HG03442 (cell line): ENCODE measurements around the gene DSG4.

Experiments
- ATAC-seq: cut with Tn5 transposase; IDR thresholded peaks from one replicate; pipeline ENCODE4 v1.9.1; 2021; ENCODE audit warnings: mild to moderate bottlenecking, moderate library complexity; ENCODE audit not compliant: unreplicated experiment

The DSG4 gene

DNA sequence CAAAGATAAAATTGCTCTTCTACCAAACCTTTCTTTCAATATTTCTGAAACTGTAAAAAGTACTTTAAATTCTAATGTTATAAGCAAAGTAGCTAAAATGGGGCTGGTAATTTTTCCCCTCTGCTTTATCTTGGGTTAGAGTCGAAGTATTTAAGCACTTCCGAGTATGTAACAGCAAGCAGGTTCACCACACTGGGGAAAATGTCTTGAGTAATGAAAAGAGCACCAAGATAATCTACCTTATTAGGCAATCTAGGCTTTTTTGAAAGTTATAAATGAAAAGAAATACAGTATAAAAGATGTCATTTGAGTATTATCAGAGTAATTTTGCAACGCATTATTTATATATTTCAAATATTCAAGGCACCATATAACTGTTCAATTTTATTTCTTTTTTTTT is 70.3 kb downstream of the DSG4 start:
- ATAC-seq: no peak

DNA sequence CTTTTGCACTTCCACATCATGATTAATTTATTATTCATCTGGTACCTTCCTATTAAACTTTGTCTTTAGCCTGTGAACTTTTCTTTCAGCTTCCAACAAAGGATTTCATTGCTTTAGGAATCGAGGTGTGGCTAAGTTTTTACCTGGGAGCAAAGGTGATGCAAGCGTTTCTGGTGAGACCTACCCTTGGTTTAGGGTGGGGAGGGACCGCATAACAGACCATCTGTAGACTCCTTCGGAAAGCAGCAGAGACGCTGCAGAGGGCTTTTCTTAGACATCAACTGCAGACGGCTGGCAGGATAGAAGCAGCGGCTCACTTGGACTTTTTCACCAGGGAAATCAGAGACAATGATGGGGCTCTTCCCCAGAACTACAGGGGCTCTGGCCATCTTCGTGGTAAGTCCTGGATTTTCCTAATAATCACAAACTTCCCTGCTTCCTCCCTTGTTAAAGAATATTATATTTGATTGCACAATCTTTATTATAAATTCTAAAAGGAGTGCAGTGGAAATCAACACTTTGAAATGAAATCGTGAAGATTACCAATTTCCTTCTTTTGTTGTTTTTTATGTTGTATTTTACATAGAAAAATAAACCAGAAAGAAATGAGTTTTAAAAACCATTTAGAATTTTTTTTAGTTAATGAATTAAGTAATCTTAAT is 71.1 kb downstream of the DSG4 start, which contains the start of gene DSG3:
TSS of gene DSG3 (plus strand) at position 212 of the 662 bp plus-strand sequence. CDS start at position 349, 137 bp downstream.
- ATAC-seq: no peak

DNA sequence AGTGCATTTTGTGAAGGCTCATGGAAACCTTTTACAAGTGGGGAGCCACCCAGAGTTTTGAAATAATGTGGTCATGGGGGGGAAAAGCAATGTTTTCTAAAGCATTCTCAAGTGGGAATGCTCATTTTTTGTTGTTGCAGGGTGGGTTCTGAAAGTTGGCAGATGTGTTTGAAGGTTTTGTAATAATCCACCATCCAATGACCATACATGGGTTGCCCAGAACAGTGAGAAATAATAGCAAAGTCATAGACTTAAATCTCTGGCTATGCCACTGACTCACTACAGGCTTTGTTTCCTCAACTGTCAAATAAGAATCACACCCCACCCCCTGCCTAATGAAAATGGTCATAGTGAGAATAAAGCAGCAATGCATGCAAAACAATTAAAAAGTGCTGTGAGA is 73.8 kb downstream of the DSG4 start:
- ATAC-seq: no peak

DNA sequence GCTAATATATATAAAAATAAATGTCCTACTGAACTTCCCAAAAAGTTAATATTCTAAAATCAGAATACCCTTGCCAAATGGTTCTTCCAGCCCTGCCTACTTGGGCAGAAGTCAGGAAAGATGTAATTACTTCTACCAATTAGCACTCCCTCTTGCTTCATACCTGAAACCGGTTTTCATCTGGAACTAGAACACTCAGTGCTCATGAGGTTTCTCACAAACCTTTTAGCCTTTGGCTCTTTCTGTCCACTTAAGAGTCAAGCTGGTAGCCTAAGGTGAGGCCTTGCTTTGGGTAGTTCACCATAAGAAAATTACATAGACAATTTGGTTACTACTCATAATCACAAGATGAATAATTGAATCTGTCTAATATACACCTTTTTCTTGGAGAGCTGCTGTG is 75.0 kb downstream of the DSG4 start:
- ATAC-seq: no peak

DNA sequence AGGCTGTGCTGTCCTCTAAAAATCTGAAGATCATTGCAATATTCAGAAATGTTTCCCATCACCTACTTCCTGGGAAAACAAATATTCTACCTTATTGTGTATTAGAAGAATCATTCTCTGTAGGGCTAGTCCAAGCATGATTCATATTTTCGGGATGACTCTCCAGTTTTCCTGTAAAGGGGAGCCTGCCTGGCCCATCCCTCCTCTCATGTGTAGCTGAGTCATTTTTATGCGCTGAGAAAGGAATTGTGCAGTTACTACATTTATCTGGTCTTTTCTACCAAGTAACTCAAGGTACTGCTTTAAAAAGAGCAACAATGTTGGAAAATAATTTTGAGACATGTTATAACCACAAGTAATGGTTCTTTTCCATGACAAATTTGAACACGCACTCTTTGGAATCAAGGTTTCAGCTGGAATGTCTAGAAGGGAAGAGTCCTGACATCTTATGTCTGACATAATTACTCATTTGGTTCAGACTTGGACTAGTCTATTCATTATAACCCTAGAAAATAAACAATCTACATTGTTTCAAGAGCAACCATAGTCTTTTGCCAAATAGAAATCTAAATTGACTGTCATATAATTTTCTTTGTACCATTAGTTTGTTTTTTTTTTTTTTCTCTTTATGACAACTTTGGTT is 77.6 kb downstream of the DSG4 start:
- no peak for ATAC-seq
